Vagina (tissue), 2 donors: Measurements from ENCODE around the gene RFTN2.

Experiments
- POLR2A ChIP-seq, 2 donors: fragments of 450-650 bp; IDR thresholded peaks; one replicate each; pipeline ENCODE4 v1.6.1; 2017; ENCODE audit warnings: antibody characterized with exemption in 2 of 2, mild to moderate bottlenecking in 2 of 2, moderate library complexity in 2 of 2
- POLR2AphosphoS5 ChIP-seq, 2 donors: sonication (generic); formaldehyde crosslinking; IDR thresholded peaks; one replicate each; pipeline ENCODE4 v1.9.0; 2017; ENCODE audit warnings: antibody characterized with exemption in 2 of 2, mild to moderate bottlenecking in 2 of 2, low read depth in 1 of 2; ENCODE audit not compliant: insufficient read depth in 1 of 2
- TF ChIP-seq, protein P1 (sequence below), 3 experiments: fragments of 450-650 bp in 2 of 3; fragments of 200-600 bp in 1 of 3; sonication (generic) in 1 of 3; IDR thresholded peaks; one replicate each; pipeline ENCODE4 v1.5.1; 2017 to 2019; ENCODE audit warnings: antibody characterized with exemption in 3 of 3, mild to moderate bottlenecking in 2 of 3, moderate library complexity in 2 of 3

DNA sequence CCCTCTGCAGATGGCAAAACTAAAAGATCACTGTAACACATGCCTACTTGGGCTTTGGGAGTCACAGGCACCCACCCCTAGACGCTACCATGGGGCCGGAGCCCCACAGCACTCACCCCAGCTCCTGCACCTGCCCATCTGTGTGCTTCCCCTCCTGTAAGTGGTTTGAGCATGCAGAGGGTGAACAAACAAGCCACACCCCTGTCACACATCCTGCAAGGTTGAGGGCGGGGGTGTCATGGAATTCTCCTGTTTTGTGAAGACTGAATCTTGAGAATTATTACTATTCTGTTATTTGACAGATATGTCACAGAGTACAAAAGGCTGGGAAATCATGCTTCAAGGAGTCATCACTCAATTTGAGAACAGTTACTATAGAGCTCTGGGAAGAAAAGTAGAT lies 60.9 kb downstream of the RFTN2 start:
- TF ChIP-seq POLR2A (IDR thresholded peaks at IDR 0.05) (no peak), POLR2AphosphoS5 (IDR thresholded peaks at IDR 0.05; ENCODE audit: insufficient read depth in 1 of 2, low read depth in 1 of 2) (no peak)
- TF ChIP-seq, protein P1, sequence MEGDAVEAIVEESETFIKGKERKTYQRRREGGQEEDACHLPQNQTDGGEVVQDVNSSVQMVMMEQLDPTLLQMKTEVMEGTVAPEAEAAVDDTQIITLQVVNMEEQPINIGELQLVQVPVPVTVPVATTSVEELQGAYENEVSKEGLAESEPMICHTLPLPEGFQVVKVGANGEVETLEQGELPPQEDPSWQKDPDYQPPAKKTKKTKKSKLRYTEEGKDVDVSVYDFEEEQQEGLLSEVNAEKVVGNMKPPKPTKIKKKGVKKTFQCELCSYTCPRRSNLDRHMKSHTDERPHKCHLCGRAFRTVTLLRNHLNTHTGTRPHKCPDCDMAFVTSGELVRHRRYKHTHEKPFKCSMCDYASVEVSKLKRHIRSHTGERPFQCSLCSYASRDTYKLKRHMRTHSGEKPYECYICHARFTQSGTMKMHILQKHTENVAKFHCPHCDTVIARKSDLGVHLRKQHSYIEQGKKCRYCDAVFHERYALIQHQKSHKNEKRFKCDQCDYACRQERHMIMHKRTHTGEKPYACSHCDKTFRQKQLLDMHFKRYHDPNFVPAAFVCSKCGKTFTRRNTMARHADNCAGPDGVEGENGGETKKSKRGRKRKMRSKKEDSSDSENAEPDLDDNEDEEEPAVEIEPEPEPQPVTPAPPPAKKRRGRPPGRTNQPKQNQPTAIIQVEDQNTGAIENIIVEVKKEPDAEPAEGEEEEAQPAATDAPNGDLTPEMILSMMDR (IDR thresholded peaks at IDR 0.05) = no peak
